Breast epithelium (tissue), 3 donors: Measurements from ENCODE around the gene AQP10.

Experiments
- CTCF ChIP-seq, 3 donors: fragments of 450-650 bp; IDR thresholded peaks; one replicate each; pipeline ENCODE4 v1.5.1; 2016 to 2017; ENCODE audit warnings: antibody characterized with exemption in 3 of 3, mild to moderate bottlenecking in 3 of 3, moderate library complexity in 3 of 3
- POLR2A ChIP-seq: fragments of 450-650 bp; IDR thresholded peaks from one replicate; pipeline ENCODE4 v1.6.1; 2016; ENCODE audit warnings: antibody characterized with exemption, mild to moderate bottlenecking, moderate library complexity
- POLR2AphosphoS5 ChIP-seq, 3 donors: sonication (generic); formaldehyde crosslinking; IDR thresholded peaks; one replicate each; pipeline ENCODE4 v1.6.1; 2017; ENCODE audit warnings: antibody characterized with exemption in 3 of 3

- TF ChIP-seq POLR2A: no peak
- TF ChIP-seq CTCF (IDR thresholded peaks at IDR 0.05): no peak
- TF ChIP-seq POLR2AphosphoS5 (IDR thresholded peaks at IDR 0.05): no peak
Measured at GRCh38 chr1:154346276-154346917, 25.5 kb downstream of the AQP10 start.
